ENCODE results near the gene ADM2.

ADM2 gene

DNA sequence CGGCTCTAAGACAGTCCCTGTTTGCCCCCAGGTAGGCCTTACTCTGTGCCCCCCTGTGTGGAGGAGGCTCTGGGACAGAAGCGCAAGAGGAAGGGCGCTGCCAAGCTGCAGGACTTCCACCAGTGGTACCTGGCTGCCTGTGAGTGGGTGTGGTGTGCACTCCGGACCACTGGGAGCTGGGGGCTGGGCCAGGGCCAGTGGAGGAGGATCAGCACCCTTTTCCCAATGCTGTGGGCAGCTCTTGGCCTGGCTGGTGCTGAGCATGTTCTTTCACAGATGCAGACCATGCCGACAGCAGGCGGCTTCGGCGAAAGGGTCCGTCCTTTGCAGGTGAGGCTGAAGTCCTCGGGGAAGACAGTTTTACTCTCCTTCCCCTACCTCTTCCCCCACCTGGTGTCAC is 40.4 kb downstream of the ADM2 start:
- Histone ChIP-seq H3K36me3 (peaks cover 79% of the 10 kb centered on the region), H3K9me3 (ENCODE audit: severe bottlenecking) (no peaks in the 10 kb centered on the region), H3K4me3 (ENCODE audit: low read depth, low read length) (no peak overlapping the region), H3K27me3 (ENCODE audit: insufficient read depth, low read depth, severe bottlenecking) (no peaks in the 10 kb centered on the region), H3K27ac (no peak overlapping the region)
- TF ChIP-seq, protein P1, sequence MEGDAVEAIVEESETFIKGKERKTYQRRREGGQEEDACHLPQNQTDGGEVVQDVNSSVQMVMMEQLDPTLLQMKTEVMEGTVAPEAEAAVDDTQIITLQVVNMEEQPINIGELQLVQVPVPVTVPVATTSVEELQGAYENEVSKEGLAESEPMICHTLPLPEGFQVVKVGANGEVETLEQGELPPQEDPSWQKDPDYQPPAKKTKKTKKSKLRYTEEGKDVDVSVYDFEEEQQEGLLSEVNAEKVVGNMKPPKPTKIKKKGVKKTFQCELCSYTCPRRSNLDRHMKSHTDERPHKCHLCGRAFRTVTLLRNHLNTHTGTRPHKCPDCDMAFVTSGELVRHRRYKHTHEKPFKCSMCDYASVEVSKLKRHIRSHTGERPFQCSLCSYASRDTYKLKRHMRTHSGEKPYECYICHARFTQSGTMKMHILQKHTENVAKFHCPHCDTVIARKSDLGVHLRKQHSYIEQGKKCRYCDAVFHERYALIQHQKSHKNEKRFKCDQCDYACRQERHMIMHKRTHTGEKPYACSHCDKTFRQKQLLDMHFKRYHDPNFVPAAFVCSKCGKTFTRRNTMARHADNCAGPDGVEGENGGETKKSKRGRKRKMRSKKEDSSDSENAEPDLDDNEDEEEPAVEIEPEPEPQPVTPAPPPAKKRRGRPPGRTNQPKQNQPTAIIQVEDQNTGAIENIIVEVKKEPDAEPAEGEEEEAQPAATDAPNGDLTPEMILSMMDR (IDR thresholded peaks at IDR 0.05; ENCODE audit: low read depth, low read length) = no peak
- no peak for DNase-seq

DNA sequence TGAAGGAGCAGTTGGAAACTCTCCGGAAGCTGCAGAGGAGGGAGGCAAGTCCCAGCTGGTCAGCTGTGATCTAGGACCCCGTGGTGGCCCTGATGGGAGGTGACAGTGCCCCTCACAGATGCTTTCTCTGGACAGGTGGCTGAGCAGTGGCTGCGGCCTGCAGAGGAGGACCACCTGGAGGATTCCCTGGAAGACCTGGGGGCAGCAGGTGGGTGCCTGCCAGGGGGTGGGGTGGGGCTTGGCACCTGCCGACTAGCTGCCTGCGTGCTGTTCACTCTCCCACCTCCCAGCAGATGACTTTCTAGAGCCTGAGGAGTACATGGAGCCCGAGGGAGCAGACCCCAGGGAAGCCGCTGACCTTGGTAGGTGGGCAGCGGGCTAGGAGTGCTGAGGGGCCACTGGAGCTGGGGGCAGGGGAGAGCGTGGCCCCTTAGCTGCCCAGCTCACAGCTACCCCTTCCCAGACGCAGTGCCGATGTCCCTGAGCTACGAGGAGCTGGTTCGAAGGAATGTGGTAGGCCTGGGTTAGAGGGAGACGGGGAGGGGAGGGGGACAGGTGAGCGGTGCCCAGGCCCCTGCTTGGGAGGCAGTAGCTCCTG is 41.0 kb downstream of the ADM2 start:
- Histone ChIP-seq H3K9me3 (ENCODE audit: severe bottlenecking) (no peaks in the 10 kb centered on the region), H3K36me3 (peaks cover 73% of the 10 kb centered on the region), H3K27ac (no peak overlapping the region), H3K4me3 (ENCODE audit: low read depth, low read length) (no peak overlapping the region), H3K27me3 (ENCODE audit: insufficient read depth, low read depth, severe bottlenecking) (no peaks in the 10 kb centered on the region)
- no peak for DNase-seq
- TF ChIP-seq, protein P1 (IDR thresholded peaks at IDR 0.05; ENCODE audit: low read depth, low read length) = no peak

DNA sequence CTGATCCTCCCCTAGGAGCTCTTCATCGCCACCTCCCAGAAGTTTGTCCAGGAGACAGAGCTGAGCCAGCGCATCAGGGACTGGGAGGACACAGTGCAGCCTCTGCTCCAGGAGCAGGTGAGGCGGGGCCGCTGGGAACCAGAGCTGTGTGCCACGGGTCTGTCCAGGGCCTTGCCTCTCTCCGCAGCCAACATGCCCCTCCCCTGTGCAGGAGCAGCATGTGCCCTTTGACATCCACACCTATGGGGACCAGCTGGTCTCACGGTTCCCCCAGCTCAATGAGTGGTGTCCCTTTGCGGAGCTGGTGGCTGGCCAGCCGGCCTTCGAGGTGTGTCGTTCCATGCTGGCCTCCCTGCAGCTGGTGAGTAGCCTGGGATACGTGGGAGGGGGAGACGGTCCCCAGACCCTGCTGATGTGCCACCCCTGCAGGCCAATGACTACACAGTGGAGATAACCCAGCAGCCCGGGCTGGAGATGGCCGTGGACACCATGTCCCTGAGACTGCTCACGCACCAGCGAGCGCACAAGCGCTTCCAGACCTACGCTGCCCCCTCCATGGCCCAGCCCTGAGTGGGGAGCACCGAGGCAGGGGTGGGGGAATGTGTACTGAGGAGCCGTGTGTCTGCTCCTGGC is 41.6 kb downstream of the ADM2 start:
- Histone ChIP-seq H3K4me3 (ENCODE audit: low read depth, low read length) (no peak overlapping the region), H3K27ac (peak overlapping the region; percentile 92; the same call in 1 of the 2 replicates), H3K36me3 (peaks cover 67% of the 10 kb centered on the region), H3K9me3 (ENCODE audit: severe bottlenecking) (no peaks in the 10 kb centered on the region), H3K27me3 (ENCODE audit: insufficient read depth, low read depth, severe bottlenecking) (no peaks in the 10 kb centered on the region)
- DNase-seq = no peak
- TF ChIP-seq, protein P1 (IDR thresholded peaks at IDR 0.05; ENCODE audit: low read depth, low read length) = no peak

DNA sequence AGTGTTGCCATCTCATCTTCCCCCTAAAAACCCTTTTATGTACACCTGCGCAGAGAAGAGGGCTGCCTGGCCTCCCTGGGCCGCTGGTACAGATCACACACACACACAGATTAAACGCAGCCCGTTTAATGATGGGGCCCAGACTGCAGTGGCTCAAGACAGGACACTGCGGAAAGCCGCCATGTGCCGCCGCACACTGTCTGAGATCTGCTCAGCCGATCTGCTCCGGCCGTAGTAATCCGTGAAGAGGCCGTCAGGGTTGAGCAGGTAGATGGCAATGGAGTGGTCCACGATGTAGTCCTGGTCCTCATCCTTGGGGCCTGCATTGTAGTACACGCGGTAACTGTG is 42.1 kb downstream of the ADM2 start:
- Histone ChIP-seq H3K36me3 (peaks cover 62% of the 10 kb centered on the region), H3K9me3 (ENCODE audit: severe bottlenecking) (no peaks in the 10 kb centered on the region), H3K4me3 (ENCODE audit: low read depth, low read length) (no peak overlapping the region), H3K27me3 (ENCODE audit: insufficient read depth, low read depth, severe bottlenecking) (no peaks in the 10 kb centered on the region), H3K27ac (peak overlapping the region; percentile 92)
- TF ChIP-seq, protein P1 (IDR thresholded peaks at IDR 0.05; ENCODE audit: low read depth, low read length) = no peak
- no peak for DNase-seq

DNA sequence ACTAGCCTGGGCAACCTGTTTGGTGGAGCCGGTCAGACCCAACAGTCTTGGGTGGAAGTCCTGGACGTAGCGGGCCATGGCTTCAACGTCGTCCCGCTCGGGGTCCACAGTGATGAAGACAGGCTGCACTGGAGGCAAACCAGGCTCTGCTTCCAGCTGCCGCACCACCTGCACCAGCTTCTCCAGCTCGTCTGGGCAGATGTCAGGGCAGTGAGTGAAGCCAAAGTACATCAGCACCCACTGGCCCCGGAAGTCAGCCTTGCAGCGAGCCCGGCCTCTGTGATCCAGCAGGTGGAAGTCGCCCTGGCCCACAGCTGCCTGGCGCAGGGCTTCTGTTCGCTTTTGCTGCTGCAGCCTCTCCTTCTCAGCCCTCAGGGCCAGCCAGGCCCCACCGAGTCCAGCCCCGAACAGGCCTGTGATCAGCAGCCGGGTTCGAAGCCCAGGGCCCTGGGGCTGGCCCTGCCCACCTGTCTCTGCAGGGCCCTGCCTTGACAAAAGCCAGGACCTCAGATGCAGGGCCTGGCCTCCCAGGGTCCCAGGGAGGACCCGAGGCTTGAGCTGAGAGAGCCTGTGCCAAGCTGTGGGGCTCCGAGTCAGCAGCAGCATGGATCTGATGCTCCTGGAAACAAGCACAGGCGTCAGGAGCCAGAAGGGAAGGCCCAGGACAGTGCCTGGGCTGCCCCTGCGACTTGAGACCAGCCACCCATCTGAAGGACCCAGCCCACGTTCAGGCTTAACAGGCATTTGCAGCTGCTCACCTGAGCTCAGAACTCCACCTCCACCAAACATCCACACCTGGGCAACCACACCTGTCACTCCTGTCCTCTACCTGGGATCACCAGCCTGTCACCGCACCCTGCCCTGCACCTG is 42.7 kb downstream of the ADM2 start:
- Histone ChIP-seq H3K9me3 (ENCODE audit: severe bottlenecking) (no peaks in the 10 kb centered on the region), H3K27ac (peak overlapping the region; percentile 92), H3K27me3 (ENCODE audit: insufficient read depth, low read depth, severe bottlenecking) (no peaks in the 10 kb centered on the region), H3K4me3 (ENCODE audit: low read depth, low read length) (peak overlapping the region; percentile 85; the same call in 1 of the 2 replicates), H3K36me3 (peaks cover 56% of the 10 kb centered on the region)
- no peak for DNase-seq
- TF ChIP-seq, protein P1 (IDR thresholded peaks at IDR 0.05; ENCODE audit: low read depth, low read length) = no peak
